IgD-negative memory B cell (primary cell): ENCODE results near the gene NFIA. TPM values are rescaled to one million over a fixed set of nuclear protein-coding genes. Genes with fewer than 3 reads are reported as not detected.

ENCODE experiments used
- H3K27ac Mint-ChIP-seq, 3 donors: one replicate each; pipeline ENCODE4 v1.8.0; 2020 to 2022; ENCODE audit warnings: mild to moderate bottlenecking in 3 of 3, mixed read lengths in 3 of 3, moderate library complexity in 1 of 3
- H3K27me3 Mint-ChIP-seq: one replicate; pipeline ENCODE4 v1.8.0; 2021; ENCODE audit warnings: mixed read lengths
- H3K36me3 Mint-ChIP-seq: one replicate; pipeline ENCODE4 v1.8.0; 2020; ENCODE audit warnings: mild to moderate bottlenecking, mixed read lengths
- H3K4me1 Mint-ChIP-seq, 3 donors: one replicate each; pipeline ENCODE4 v1.8.0; 2020 to 2022; ENCODE audit warnings: mixed read lengths in 3 of 3, mild to moderate bottlenecking in 1 of 3
- H3K4me3 Mint-ChIP-seq, 4 donors: one replicate each; pipeline ENCODE4 v1.8.0; 2020 to 2022; ENCODE audit warnings: mild to moderate bottlenecking in 4 of 4, mixed read lengths in 4 of 4, moderate library complexity in 3 of 4
- H3K9me3 Mint-ChIP-seq, 3 donors: one replicate each; pipeline ENCODE4 v1.8.0; 2020 to 2021; ENCODE audit warnings: mixed read lengths in 3 of 3, mild to moderate bottlenecking in 1 of 3
- polyA plus RNA-seq: library from polyadenylated mRNA; unstranded; fragments of 300-500 nt; fragmentation: Illumina TruSeq; gene quantifications from one replicate; pipeline ENCODE4 v1.2.3, GENCODE V29; 2021

NFIA gene
- polyA plus RNA-seq, 1 donor from 2014 or later, result 0.93 TPM

DNA sequence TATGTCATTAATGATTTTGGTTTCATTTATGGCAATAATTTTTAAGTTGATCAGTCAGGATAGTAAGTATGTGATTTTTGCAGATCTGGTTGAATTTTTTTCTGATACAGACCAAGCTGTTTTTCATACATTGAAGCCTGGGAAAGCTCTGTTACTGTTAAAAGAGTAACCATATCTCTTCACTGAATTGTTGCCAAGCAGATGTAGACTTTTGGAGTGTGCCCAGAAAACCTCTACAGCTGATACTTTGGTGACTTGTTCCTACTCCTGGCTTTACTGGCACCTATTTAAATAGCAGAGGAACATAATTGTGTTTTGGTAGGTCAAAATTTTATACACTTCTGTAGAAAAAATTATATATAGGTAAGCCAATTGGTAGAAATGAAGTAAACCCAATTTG is 49.4 kb downstream of the NFIA start:
- no peaks in the 10 kb centered on the region for H3K36me3 Mint-ChIP-seq
- peak overlapping the region in 1 of 4 donors; percentile 49 for H3K4me3 Mint-ChIP-seq
- no peaks in the 10 kb centered on the region for H3K9me3 Mint-ChIP-seq
- H3K27ac Mint-ChIP-seq, result no peak overlapping the region
- H3K27me3 Mint-ChIP-seq, result peaks cover 11% of the 10 kb centered on the region
- peaks cover 0 to 5% (median 2%) of the 10 kb centered on the region in 3 donors for H3K4me1 Mint-ChIP-seq

DNA sequence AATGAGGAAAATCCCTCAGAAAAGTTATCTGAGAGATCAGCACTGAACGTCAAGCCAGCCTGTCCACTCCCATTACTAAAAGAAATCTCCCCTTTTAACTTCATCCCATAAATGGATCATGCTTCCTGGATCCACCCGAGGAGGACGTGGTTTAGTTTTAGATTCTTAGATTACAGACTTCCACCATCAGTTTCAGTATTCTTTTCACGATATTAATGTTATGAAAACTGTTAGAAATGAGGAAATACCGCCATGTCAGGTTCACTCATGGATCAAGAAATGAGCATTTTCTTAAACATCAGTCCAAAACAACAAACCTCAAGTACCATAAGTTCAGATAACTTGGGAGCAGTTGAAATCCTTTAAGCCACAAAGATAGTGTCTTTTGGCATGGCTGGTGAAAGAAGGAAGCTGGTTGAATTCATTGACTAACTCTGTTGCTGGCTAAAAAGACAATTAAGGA is 49.8 kb downstream of the NFIA start:
- peaks cover 0 to 5% (median 2%) of the 10 kb centered on the region in 3 donors for H3K4me1 Mint-ChIP-seq
- peaks cover 11% of the 10 kb centered on the region for H3K27me3 Mint-ChIP-seq
- no peaks in the 10 kb centered on the region for H3K9me3 Mint-ChIP-seq
- H3K27ac Mint-ChIP-seq, result no peak overlapping the region
- H3K4me3 Mint-ChIP-seq, result no peak overlapping the region
- H3K36me3 Mint-ChIP-seq, result no peaks in the 10 kb centered on the region

DNA sequence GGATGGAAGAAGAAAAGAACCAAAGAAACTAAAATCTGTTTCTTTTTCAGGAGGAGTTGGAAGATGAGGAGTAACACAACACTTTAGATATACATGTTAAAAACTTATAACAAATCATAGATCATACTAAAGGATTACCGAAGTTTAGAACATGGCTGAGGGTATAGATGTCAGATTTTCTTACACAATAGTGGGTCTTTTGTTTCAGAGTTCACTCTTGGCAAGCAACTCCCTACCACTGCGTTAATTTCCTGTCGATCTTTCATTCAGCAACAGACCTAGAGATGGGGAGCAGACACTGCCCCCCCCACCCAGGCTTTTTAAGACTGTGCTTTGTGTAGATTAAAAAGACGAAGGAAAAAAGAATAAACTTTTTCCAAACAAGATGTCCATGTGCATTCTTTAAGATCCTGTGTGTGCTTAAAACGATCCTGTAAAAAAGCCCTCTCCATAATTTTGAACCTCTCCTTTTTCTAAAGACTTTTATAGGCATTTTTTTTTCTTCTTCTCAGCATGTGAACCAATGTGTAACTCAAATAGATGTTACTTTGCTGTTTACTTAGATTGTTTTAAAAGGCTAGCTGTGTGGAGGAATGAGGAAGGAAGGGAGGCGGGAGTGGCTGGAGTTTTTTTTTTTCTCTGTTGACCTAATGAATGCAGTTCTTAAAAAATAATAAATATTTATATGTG is 50.4 kb downstream of the NFIA start:
- Mint-ChIP-seq H3K4me3 (no peak overlapping the region), H3K36me3 (no peaks in the 10 kb centered on the region), H3K27ac (no peak overlapping the region), H3K4me1 (peaks cover 0 to 5% (median 2%) of the 10 kb centered on the region in 3 donors), H3K27me3 (peaks cover 11% of the 10 kb centered on the region), H3K9me3 (no peaks in the 10 kb centered on the region)

DNA sequence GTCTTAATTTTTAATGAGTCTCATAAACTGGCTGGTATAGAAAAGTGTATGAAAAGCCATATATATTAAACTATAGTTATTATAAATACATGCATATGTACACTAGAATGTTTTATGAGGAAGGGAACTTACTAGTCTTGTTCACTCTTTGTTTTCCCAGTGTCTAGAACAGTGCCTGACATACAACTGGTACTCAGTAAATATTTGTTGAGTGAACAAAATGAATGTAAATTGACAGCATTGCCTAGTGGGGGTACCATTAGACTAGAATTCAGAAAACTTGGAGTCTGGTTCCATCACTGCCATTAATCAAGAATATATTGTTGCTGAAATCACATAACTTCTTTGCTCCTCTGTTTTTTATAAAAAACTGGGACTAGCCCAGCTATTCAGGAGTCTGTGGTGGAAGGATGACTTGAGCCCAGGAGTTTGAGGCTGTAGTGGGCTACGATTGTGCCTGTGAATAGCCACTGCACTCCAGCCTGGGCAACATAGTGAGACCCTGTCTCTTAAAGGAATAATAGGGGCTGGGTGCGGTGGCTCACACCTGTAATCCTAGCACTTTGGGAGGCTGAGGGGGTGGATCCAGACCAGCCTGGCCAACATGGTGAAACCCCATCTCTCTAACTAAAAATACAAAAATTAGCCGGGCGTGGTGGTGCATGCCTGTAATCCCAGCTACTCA is 51.1 kb downstream of the NFIA start:
- no peaks in the 10 kb centered on the region for H3K9me3 Mint-ChIP-seq
- no peaks in the 10 kb centered on the region for H3K36me3 Mint-ChIP-seq
- H3K27me3 Mint-ChIP-seq, result peaks cover 11% of the 10 kb centered on the region
- no peak overlapping the region for H3K27ac Mint-ChIP-seq
- H3K4me3 Mint-ChIP-seq, result no peak overlapping the region
- peaks cover 0 to 5% (median 2%) of the 10 kb centered on the region in 3 donors for H3K4me1 Mint-ChIP-seq

DNA sequence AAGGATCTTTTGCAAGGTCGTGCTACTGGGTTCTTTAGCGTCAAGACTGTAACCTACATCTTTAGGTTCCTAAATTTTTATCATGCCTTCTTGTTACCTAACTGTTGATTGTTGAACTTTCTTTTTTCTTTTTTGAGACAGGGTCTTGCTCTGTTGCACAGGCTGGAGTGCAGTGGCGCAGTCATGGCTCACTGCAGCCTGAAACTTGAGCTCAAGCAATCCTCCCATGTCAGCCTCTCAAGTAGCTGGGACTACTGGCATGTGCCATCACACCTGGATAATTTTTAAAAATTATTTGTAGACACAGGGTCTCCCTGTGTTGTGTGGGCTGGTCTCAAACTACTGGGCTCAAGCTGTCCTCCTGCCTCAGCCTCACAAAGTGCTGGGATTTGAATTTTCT is 52.9 kb downstream of the NFIA start:
- Mint-ChIP-seq H3K4me3 (no peak overlapping the region), H3K4me1 (peaks cover 0 to 5% (median 2%) of the 10 kb centered on the region in 3 donors), H3K36me3 (no peaks in the 10 kb centered on the region), H3K27ac (no peak overlapping the region), H3K9me3 (no peaks in the 10 kb centered on the region), H3K27me3 (peaks cover 14% of the 10 kb centered on the region)

DNA sequence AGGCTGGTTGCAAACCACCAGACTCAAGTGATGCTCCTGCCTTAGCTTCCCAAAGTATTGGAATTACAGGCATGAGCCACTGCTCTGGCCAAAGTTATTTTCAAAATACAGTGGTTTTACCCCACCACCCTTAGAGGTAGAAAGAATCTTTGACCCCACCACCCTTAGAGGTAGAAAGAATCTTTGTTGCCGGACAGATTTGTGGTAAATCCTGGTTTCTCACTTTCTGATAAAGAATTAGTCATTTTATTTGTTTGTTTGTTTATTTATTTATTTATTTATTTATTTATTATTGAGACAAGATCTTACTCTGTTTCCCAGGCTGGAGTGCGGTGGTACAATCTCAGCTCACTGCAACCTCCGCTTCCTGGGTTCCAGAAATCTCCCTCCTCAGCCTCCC is 55.9 kb downstream of the NFIA start:
- Mint-ChIP-seq H3K9me3 (no peaks in the 10 kb centered on the region), H3K4me3 (no peak overlapping the region), H3K36me3 (no peaks in the 10 kb centered on the region), H3K4me1 (no peaks in the 10 kb centered on the region), H3K27me3 (peaks cover 9% of the 10 kb centered on the region), H3K27ac (no peak overlapping the region)

DNA sequence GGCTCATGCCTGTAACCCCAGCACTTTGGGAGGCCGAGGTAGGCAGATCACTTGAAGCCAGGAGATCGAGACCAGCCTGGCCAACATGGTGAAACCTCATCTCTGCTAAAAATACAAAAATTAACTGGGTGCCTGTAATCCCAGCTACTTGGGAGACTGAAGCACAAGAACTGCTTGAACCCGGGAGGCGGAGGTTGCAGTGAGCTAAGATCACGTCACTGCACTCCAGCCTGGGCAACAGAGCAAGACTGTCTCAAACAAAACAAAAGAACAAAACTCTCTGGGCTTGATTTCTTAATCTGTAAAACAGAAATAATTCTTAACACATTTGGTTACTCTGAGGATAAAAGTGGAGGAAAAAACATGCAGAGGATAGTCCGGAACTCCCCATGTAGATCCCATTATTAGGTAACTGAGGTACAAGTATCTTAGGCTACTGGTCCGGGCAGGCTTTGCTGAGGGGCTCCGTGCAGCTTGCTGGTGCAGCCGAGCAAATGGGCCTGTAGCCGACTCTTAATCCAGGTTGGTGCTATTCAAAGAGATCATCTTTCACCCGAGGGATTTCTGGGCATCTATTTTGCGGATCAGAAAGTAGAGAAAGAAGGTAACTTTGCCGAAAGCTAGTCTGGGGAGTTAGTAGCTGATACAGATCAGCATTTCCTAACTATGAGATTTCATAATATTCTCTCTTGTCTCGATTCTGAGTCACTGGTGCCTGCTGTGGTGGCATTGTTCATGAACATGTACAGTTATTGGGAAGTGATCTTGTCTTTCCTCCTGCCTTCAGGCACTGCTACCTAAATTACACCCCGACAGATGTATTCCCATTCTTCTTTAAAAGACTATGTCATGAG is 56.8 kb downstream of the NFIA start:
- H3K27me3 Mint-ChIP-seq, result peaks cover 7% of the 10 kb centered on the region

DNA sequence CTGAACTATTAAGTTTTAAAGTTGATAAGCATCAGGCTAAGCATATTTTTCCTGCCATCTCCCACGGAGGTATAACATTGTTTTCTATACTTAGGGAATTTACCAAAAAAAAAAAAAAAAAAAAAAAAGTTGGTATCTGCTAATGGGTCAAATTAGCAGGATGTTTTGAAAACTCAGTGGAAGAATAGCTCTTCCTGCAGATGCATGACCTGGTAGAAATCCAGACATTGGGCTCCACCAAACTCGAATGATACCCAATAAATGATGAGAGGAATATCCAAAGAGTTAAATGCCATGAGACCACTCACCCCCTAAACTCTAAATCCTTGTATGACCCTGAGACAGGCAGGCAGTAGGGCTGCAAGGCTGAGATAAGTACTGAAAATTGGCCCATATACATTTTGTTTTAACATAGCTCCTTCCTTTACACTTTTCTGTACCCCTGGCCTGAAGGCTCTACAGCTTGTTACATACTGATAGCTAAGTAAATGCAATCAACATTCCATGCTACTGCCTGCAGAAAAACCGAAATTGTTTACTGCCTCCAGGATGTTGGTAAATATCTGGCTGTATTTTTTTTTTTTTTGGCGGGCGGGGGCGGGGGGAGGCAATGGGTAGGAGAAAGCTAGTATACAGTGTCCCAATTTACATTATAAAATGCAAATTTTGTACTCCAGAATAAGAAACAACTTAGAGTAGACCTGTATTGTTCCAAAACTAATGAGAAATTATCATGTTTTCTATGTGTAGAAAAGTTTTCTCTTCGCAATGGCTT is 57.6 kb downstream of the NFIA start:
- no peaks in the 10 kb centered on the region for H3K4me1 Mint-ChIP-seq
- H3K9me3 Mint-ChIP-seq, result no peaks in the 10 kb centered on the region
- no peaks in the 10 kb centered on the region for H3K36me3 Mint-ChIP-seq
- no peak overlapping the region for H3K27ac Mint-ChIP-seq
- H3K4me3 Mint-ChIP-seq, result no peak overlapping the region
- H3K27me3 Mint-ChIP-seq, result peaks cover 2% of the 10 kb centered on the region

More for the DNA sequence above, 56.8 kb downstream of the NFIA start:
- H3K27ac Mint-ChIP-seq, result no peak overlapping the region
- H3K9me3 Mint-ChIP-seq, result no peaks in the 10 kb centered on the region
- no peak overlapping the region for H3K4me3 Mint-ChIP-seq
- no peaks in the 10 kb centered on the region for H3K4me1 Mint-ChIP-seq
- H3K36me3 Mint-ChIP-seq, result no peaks in the 10 kb centered on the region

DNA sequence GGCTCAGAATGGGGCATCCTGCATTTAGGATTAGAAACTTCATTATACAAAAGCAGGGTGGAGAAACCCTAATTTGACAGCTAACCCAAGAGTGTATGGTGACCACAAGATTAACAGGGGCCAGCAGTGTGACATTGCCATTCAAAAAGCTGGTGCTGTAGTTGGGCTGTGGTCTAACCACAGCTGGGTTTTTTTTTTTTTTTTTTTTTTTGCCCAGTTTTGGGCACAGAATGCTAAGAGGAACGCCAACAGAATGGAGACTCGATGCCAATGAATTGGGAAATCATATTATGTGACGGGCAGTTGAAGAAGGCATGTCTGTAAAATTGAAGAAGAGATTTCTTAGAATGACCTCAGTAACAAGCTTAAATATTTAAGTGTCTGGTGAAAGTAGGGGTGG is 58.4 kb downstream of the NFIA start:
- no peaks in the 10 kb centered on the region for H3K36me3 Mint-ChIP-seq
- peaks cover 2% of the 10 kb centered on the region for H3K27me3 Mint-ChIP-seq
- H3K9me3 Mint-ChIP-seq, result no peaks in the 10 kb centered on the region
- H3K27ac Mint-ChIP-seq, result peak overlapping the region in 1 of 3 donors; percentile 19
- H3K4me1 Mint-ChIP-seq, result no peaks in the 10 kb centered on the region
- H3K4me3 Mint-ChIP-seq, result no peak overlapping the region

DNA sequence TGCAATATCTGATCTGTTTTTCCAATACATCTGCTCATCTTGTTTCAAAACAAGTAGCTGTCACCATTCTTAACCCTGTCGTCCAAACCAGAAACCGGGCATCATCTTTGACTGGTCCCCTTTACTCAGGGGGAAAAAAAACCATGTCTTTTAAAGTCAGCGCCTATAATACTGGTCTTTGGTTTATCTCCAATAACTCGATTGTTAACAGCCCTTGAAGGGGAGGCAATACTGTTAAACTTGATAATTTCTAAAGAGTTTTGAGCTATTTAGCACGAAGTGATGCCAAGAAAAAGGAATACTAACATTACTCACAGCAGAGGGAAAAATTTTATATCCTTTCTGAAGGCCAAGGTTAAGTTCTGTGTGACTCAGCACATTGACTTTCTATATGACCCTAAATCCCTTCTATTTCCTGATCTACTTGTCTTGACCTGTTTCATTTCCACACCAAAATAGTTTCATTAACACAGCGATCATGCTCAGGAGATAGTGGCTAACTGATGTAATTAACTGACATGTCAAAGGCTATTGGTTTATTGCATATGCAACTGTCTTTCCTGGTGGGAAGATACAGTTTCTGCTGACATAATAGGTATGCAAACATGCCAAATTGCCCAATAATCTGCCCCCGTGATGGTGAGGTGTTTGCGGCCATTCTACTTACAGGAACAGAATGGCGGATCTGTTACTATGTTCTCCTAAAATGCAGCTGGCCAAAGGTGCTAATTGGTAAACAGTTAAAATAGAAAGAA is 59.1 kb downstream of the NFIA start:
- peak overlapping the region in 1 of 3 donors; percentile 19 for H3K27ac Mint-ChIP-seq
- H3K4me3 Mint-ChIP-seq, result no peak overlapping the region
- H3K9me3 Mint-ChIP-seq, result no peaks in the 10 kb centered on the region
- no peaks in the 10 kb centered on the region for H3K36me3 Mint-ChIP-seq
- H3K4me1 Mint-ChIP-seq, result no peaks in the 10 kb centered on the region
- peaks cover 2% of the 10 kb centered on the region for H3K27me3 Mint-ChIP-seq

DNA sequence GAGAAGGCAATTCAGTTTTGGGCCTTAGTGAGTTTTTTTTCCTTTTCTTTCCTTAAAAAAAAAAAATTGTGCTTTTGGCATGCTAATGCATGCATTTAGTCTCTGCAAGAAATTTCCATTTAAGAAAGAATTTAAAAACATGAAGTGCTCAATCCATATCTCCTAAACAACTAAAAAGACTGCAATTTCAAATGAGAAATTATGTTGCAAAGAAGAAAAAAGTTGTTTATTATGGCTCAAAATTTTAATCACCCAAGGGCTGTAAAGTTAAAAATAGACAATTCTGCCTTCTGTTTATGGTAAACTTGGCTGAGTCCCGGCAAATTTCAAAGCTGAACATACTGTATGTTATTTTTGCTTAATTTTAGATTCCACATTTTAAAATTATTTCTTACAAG is 59.7 kb downstream of the NFIA start:
- Mint-ChIP-seq H3K4me3 (no peak overlapping the region), H3K36me3 (no peaks in the 10 kb centered on the region), H3K27me3 (peaks cover 2% of the 10 kb centered on the region), H3K27ac (no peak overlapping the region), H3K9me3 (no peaks in the 10 kb centered on the region), H3K4me1 (no peaks in the 10 kb centered on the region)

DNA sequence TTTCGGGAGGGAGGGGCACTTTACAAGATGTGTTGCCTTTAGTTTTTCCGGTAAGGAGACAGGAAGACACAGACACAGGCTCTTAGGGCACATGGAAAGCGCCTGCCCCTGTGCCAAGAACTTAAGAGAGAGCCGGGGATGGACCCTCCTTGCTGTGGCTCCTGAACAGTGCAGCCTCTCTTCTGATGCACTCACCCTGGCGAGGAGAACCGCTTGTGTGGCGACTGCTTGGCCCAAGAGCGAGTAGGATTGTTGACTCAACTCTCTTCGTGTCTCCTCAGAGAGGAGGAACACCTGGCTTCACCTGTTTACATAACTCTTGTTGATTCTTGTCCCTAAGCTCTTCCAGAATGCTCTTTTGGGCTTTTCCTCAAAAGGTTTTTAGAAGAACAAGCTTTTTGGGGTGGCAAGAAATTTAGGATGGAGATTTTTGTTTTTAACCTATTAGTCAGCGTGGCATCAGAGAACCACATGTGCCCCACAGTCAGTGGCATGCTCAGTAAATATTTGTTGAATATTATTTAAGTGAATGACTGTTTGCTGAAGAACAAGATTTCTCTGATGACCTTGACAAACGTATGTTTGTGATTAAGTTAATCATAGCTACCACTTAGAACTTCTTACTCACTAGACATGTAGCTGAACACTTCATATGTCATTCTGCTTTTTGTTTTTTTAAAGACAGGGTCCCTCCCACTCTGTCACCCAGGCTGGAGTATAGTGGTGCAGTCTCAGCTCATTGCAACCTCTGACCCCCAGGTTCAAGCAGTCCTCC is 60.6 kb downstream of the NFIA start:
- Mint-ChIP-seq H3K36me3 (no peaks in the 10 kb centered on the region), H3K4me3 (no peak overlapping the region)

DNA sequence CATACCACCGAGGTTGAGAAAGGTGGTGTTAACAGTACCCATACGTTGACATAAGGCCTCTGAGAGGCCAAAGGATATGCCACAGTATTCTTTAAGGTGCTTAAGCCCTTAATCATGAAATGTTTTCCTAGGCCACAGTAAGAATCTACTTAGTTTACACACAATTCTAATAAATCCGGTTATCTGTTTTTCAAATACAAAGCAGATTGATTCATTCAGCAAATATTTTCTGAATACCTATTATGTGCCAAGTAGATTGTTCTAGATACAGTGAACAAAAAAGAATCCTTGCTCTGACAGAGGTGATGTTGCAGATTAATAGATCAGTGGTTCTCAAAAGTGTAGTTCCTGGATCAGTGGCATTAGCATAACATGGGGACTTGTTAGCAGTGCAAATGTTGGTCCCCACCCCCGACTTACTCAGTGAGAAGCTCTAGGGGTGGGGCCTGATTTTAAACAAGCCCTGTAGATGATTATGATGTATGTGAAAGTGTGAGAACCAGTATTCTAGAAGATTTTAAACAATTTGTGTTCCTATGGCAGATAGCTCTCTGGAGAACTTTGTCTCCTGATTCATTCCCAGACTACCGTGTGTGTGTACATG is 61.6 kb downstream of the NFIA start:
- H3K4me3 Mint-ChIP-seq, result no peak overlapping the region
- H3K27me3 Mint-ChIP-seq, result peaks cover 2% of the 10 kb centered on the region
- H3K9me3 Mint-ChIP-seq, result no peaks in the 10 kb centered on the region
- H3K27ac Mint-ChIP-seq, result no peak overlapping the region
- H3K4me1 Mint-ChIP-seq, result no peaks in the 10 kb centered on the region
- H3K36me3 Mint-ChIP-seq, result no peaks in the 10 kb centered on the region

More for the DNA sequence above, 60.6 kb downstream of the NFIA start:
- Mint-ChIP-seq H3K9me3 (no peaks in the 10 kb centered on the region), H3K27ac (no peak overlapping the region), H3K4me1 (no peaks in the 10 kb centered on the region), H3K27me3 (peaks cover 2% of the 10 kb centered on the region)
